K562 (cell line): ENCODE data around the gene LCMT2. TPM values are rescaled to one million over a fixed set of nuclear protein-coding genes. Genes with fewer than 3 reads are reported as not detected.

Experiments
- ESRRB ChIP-seq: fragments of 250-450 bp; sonication (Bioruptor Pico); IDR thresholded peaks from 2 replicates; pipeline ENCODE4 v1.5.0; 2020; ENCODE audit warnings: mild to moderate bottlenecking, moderate library complexity, borderline replicate concordance
- ETV5 ChIP-seq: sonication (generic); formaldehyde crosslinking; IDR thresholded peaks from 2 replicates; pipeline ENCODE4 v1.4.0; 2020; ENCODE audit warnings: low read depth, mild to moderate bottlenecking, missing genetic modification reagents
- ETV6 ChIP-seq, 3 experiments: fragments of 150-350 bp in 1 of 3; sonication (generic) in 1 of 3; formaldehyde crosslinking in 1 of 3; IDR thresholded peaks; 2 replicates each; pipeline versions ENCODE4 v1.6.1 to v1.8.0; 2014 to 2022; ENCODE audit warnings: borderline replicate concordance in 2 of 3, low read depth in 2 of 3, antibody characterized with exemption in 1 of 3, low read length in 1 of 3, mild to moderate bottlenecking in 1 of 3, missing genetic modification reagents in 1 of 3
- FOXP1 ChIP-seq: sonication (generic); formaldehyde crosslinking; IDR thresholded peaks from 2 replicates; pipeline ENCODE4 v1.8.0; 2022; ENCODE audit warnings: mild to moderate bottlenecking, missing genetic modification reagents
- FOXP4 ChIP-seq: sonication (generic); formaldehyde crosslinking; IDR thresholded peaks from 2 replicates; pipeline ENCODE4 v1.8.0; 2022; ENCODE audit warnings: mild to moderate bottlenecking, missing genetic modification reagents, borderline replicate concordance
- HINFP ChIP-seq: fragments of 450-650 bp; conservative IDR thresholded peaks from 2 replicates; pipeline ENCODE4 v1.6.1; 2016; ENCODE audit warnings: missing genetic modification characterization, low read depth, mild to moderate bottlenecking, control low read depth, missing compliant biosample characterization
- HMGN3 ChIP-seq: IDR thresholded peaks from 2 replicates; pipeline ENCODE4 v1.6.1; 2011; ENCODE audit warnings: borderline replicate concordance, low read depth, mild to moderate bottlenecking, mixed read lengths, low read length; ENCODE audit not compliant: insufficient read length; ENCODE audit errors: extremely low read depth
- KLF13 ChIP-seq: fragments of 450-650 bp; IDR thresholded peaks from 2 replicates; pipeline ENCODE4 v1.6.1; 2016; ENCODE audit warnings: missing genetic modification characterization, low read depth, mild to moderate bottlenecking, missing compliant biosample characterization, moderate library complexity, borderline replicate concordance
- L3MBTL2 ChIP-seq: fragments of 450-650 bp; IDR thresholded peaks from 2 replicates; pipeline ENCODE4 v1.6.1; 2016; ENCODE audit warnings: mild to moderate bottlenecking, moderate library complexity
- NCOA4 ChIP-seq: fragments of 450-650 bp; IDR thresholded peaks from 2 replicates; pipeline ENCODE4 v1.6.1; 2018; ENCODE audit warnings: mild to moderate bottlenecking; ENCODE audit not compliant: partially characterized antibody
- NONO ChIP-seq, 2 experiments: fragments of 200-400 bp in 1 of 2; fragments of 450-650 bp in 1 of 2; formaldehyde crosslinking in 1 of 2; IDR thresholded peaks; 2 replicates each; pipeline ENCODE4 v1.6.1; 2017; ENCODE audit warnings: low read depth in 2 of 2, mild to moderate bottlenecking in 2 of 2, moderate library complexity in 2 of 2, low read length in 1 of 2
- POLR2A ChIP-seq: fragments of 450-650 bp; conservative IDR thresholded peaks from 2 replicates; pipeline ENCODE4 v1.6.1; 2016
- POLR3A ChIP-seq: IDR thresholded peaks from 2 replicates; pipeline ENCODE4 v1.6.1; 2011; ENCODE audit warnings: borderline replicate concordance, mild to moderate bottlenecking, moderate library complexity; ENCODE audit not compliant: insufficient read length, insufficient read depth; ENCODE audit errors: extremely low read depth
- RNF2 ChIP-seq: sonication (generic); IDR thresholded peaks from 2 replicates; pipeline ENCODE4 v1.6.1; 2016
- TEAD1 ChIP-seq, 2 experiments: fragments of 450-650 bp in 1 of 2; sonication (generic) in 1 of 2; formaldehyde crosslinking; IDR thresholded peaks; 2 replicates each; pipeline versions ENCODE4 v1.4.0 to v1.8.0; 2020 to 2022; ENCODE audit warnings: mild to moderate bottlenecking in 2 of 2, missing genetic modification reagents in 1 of 2
- ZNF197 ChIP-seq: fragments of 200-800 bp; sonication (Bioruptor generic); IDR thresholded peaks from 2 replicates; pipeline ENCODE4 v1.6.1; 2016; ENCODE audit warnings: low read depth, missing genetic modification characterization, missing compliant biosample characterization
- ZNF23 ChIP-seq: fragments of 250-450 bp; sonication (Bioruptor Pico); IDR thresholded peaks from 2 replicates; pipeline ENCODE4 v1.4.0; 2020; ENCODE audit warnings: mild to moderate bottlenecking
- ZZZ3 ChIP-seq: fragments of 450-650 bp; IDR thresholded peaks from 2 replicates; pipeline ENCODE4 v1.6.1; 2016; ENCODE audit warnings: antibody characterized with exemption, mild to moderate bottlenecking, moderate library complexity
- polyA plus RNA-seq, 8 experiments: library from polyadenylated mRNA; depleted of rRNA in 4 of 8; stranded (reverse) in 5 of 8; unstranded in 3 of 8; fragments of >200 nt; fragmentation: Nextera tagmentation in 2 of 8; fragmentation: Illumina TruSeq in 1 of 8; extraction: Ambion mirVana in 2 of 8; extraction: Trizol in 1 of 8; gene quantifications; 2 replicates each; pipeline versions ENCODE4 v1.2.1 to v1.2.3, GENCODE V29; 2011 to 2014; ENCODE audit warnings: inconsistent platforms in 1 of 8, missing spikeins in 1 of 8
- total RNA-seq, 7 experiments: library from RNA; depleted of rRNA in 6 of 7; stranded (reverse); fragments of >200 nt in 6 of 7; fragmentation: Illumina TruSeq in 2 of 7; extraction: Trizol in 2 of 7; gene quantifications; 2 replicates each; pipeline versions ENCODE4 v1.2.1 to v1.2.3, GENCODE V29; 2011 to 2021; ENCODE audit warnings: low replicate concordance in 1 of 7
- TF ChIP-seq, protein P1 (sequence below): sonication (generic); formaldehyde crosslinking; IDR thresholded peaks from 2 replicates; pipeline ENCODE4 v1.8.1; 2023; ENCODE audit warnings: mild to moderate bottlenecking, missing genetic modification reagents
- TF ChIP-seq, protein P2 (sequence below): fragments of 450-650 bp; IDR thresholded peaks from 2 replicates; pipeline ENCODE4 v1.6.1; 2016; ENCODE audit warnings: borderline replicate concordance

LCMT2 gene
- total and polyA plus RNA-seq, 9 of the 15 experiments (the other 6 are each of a cell fraction or from before 2014, with no cell fraction given), result 2.5 to 22.3 (median 15.2) TPM

DNA sequence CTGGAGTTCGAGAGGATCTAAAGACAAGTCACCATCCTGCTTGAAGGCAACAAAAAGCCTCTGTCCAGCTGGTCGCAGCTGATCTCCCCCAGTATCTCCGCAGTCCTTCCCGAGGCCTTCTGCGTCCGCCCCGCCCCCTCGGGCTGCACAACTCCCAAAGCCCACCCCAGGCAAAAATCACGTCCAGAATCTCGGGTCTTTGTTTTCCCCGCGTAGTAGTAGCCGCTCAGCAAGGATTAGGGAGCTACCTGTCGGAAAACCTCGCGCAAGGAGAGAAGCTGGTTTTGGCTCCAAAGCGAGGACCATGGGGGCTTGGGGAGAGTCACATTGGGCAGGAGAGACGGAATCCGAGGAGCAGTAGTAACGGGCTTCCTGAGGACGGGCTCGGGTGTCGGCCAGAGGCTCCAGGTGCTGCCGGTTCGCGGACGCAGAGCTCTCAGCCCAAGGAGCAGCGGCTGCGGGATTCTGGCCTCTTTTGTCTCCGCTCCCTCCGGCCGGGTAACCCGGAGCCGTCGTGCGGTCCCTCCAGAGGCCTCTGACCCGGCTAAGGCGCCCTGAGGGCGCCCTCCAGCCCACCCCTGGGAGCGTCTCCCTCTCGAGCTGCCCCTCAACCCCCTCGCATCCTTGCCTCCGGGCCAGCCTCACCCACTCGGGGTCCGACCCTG is 40.1 kb upstream of the LCMT2 start (continued):
- no peak for TF ChIP-seq ETV6 (IDR thresholded peaks at IDR 0.05; ENCODE audit: borderline replicate concordance in 1 of 2, low read depth in 2 of 2, low read length in 1 of 2)
- TF ChIP-seq ETV6 (CRISPR knock-in tag; IDR thresholded peaks at IDR 0.05; ENCODE audit: borderline replicate concordance), result no peak
- TF ChIP-seq KLF13, result 0 out of 2 replicates have a peak, but pooled peaks have one; percentile 62
- TF ChIP-seq FOXP4 (CRISPR knock-in tag), result no peak
- TF ChIP-seq FOXP1 (CRISPR knock-in tag), result no peak
- TF ChIP-seq, protein P1, sequence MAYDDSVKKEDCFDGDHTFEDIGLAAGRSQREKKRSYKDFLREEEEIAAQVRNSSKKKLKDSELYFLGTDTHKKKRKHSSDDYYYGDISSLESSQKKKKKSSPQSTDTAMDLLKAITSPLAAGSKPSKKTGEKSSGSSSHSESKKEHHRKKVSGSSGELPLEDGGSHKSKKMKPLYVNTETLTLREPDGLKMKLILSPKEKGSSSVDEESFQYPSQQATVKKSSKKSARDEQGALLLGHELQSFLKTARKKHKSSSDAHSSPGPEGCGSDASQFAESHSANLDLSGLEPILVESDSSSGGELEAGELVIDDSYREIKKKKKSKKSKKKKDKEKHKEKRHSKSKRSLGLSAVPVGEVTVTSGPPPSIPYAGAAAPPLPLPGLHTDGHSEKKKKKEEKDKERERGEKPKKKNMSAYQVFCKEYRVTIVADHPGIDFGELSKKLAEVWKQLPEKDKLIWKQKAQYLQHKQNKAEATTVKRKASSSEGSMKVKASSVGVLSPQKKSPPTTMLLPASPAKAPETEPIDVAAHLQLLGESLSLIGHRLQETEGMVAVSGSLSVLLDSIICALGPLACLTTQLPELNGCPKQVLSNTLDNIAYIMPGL (CRISPR knock-in tag), result no peak
- no peak for TF ChIP-seq ZZZ3
- no peak for TF ChIP-seq POLR2A
- no peak for TF ChIP-seq NCOA4
- TF ChIP-seq POLR3A, result no peak
- no peak for TF ChIP-seq NONO (IDR thresholded peaks at IDR 0.05; ENCODE audit: low read depth in 2 of 2, low read length in 1 of 2)
- peak; percentile 4; the same call in 1 of the 2 replicates for TF ChIP-seq ETV5 (CRISPR knock-in tag)
- peak; percentile 10 for TF ChIP-seq L3MBTL2
- TF ChIP-seq, protein P2, sequence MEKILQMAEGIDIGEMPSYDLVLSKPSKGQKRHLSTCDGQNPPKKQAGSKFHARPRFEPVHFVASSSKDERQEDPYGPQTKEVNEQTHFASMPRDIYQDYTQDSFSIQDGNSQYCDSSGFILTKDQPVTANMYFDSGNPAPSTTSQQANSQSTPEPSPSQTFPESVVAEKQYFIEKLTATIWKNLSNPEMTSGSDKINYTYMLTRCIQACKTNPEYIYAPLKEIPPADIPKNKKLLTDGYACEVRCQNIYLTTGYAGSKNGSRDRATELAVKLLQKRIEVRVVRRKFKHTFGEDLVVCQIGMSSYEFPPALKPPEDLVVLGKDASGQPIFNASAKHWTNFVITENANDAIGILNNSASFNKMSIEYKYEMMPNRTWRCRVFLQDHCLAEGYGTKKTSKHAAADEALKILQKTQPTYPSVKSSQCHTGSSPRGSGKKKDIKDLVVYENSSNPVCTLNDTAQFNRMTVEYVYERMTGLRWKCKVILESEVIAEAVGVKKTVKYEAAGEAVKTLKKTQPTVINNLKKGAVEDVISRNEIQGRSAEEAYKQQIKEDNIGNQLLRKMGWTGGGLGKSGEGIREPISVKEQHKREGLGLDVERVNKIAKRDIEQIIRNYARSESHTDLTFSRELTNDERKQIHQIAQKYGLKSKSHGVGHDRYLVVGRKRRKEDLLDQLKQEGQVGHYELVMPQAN, result peak; percentile 57; the same call in 1 of the 2 replicates
- no peak for TF ChIP-seq ZNF23 (CRISPR knock-in tag)
- 0 out of 4 replicates have a peak, but pooled peaks of 1 of the 2 experiments have one; percentile 8 for TF ChIP-seq TEAD1 (CRISPR knock-in tag; IDR thresholded peaks at IDR 0.05)
- no peak for TF ChIP-seq ZNF197 (CRISPR knock-in tag)
- TF ChIP-seq ESRRB (CRISPR knock-in tag), result no peak
- no peak for TF ChIP-seq RNF2
- no peak for TF ChIP-seq HMGN3
- no peak for TF ChIP-seq HINFP
